GM12891 (cell line): ENCODE measurements around the gene SP8. TPM values are rescaled to one million over a fixed set of nuclear protein-coding genes. Genes with fewer than 3 reads are reported as not detected.
A peak's percentile ranks its signal among the peaks of the same experiment; 100 is the strongest.
"Not testable (repeated sequence)": the region's sequence is repeated elsewhere in the genome, so short reads cannot be mapped to it uniquely, and the experiment has no call there.

Source experiments
- DNase-seq: peaks from one replicate; pipeline ENCODE4 v3.0.0; 2011; ENCODE audit warnings: low spot score; ENCODE audit not compliant: insufficient read length
- FAIRE-seq: peaks from 2 replicates; lab custom pipeline; 2011; peaks lifted over from hg19 to GRCh38; lab: Jason Lieb, UNC
- PAX5 ChIP-seq: IDR thresholded peaks from 2 replicates; pipeline ENCODE4 v1.6.1; 2011; ENCODE audit warnings: low read length, moderate library complexity, mild to moderate bottlenecking; ENCODE audit not compliant: insufficient read depth, severe bottlenecking
- POLR2A ChIP-seq: IDR thresholded peaks from 2 replicates; pipeline ENCODE4 v1.6.1; 2011; ENCODE audit warnings: low read depth, low read length, control low read depth
- POLR2AphosphoS5 ChIP-seq: IDR thresholded peaks from 2 replicates; pipeline ENCODE4 v1.6.1; 2011; ENCODE audit warnings: low read depth, low read length, control low read depth
- POU2F2 ChIP-seq: IDR thresholded peaks from 2 replicates; pipeline ENCODE4 v1.6.1; 2011; ENCODE audit warnings: low read depth, mild to moderate bottlenecking, control low read depth, low read length, moderate library complexity
- SPI1 ChIP-seq: IDR thresholded peaks from 2 replicates; pipeline ENCODE4 v1.6.1; 2011; ENCODE audit warnings: low read depth, low read length, control low read depth
- TAF1 ChIP-seq: IDR thresholded peaks from 2 replicates; pipeline ENCODE4 v1.6.1; 2011; ENCODE audit warnings: low read depth, low read length, control low read depth
- polyA plus RNA-seq: library from polyadenylated mRNA; unstranded; fragments of >200 nt; gene quantifications from one replicate; pipeline ENCODE4 v1.2.1, GENCODE V29; 2012; ENCODE audit warnings: low read depth, missing spikeins, inconsistent platforms; ENCODE audit not compliant: missing spikeins

Gene SP8
- polyA plus RNA-seq = not detected

- FAIRE-seq = peak; percentile 38
Measured at GRCh38 chr7:20786779-20787659, at the start of gene SP8. SP8 (minus strand) TSS chr7:20786886; CDS start chr7:20786798, 88 bp downstream.

GRCh38 chr7:20836424-20836823, 49.7 kb upstream of the SP8 start:
- DNase-seq, FAIRE-seq: not testable (repeated sequence)

More at GRCh38 chr7:20786779-20787659, at the start of gene SP8:
- TF ChIP-seq TAF1 (no peak), POU2F2 (no peak)
- DNase-seq = no peak

- TF ChIP-seq TAF1 (no peak), POU2F2 (no peak), POLR2AphosphoS5 (no peak)
- FAIRE-seq (no peak), DNase-seq (no peak)
Measured at GRCh38 chr7:20835111-20835750, 48.5 kb upstream of the SP8 start.

- FAIRE-seq = no peak
- no peak for DNase-seq
- TF ChIP-seq POLR2A = no peak
- TF ChIP-seq TAF1 = no peak
- TF ChIP-seq POU2F2 = no peak
- TF ChIP-seq SPI1 = no peak
- no peak for TF ChIP-seq POLR2AphosphoS5
- no peak for TF ChIP-seq PAX5
Measured at GRCh38 chr7:20834656-20835055, 48.0 kb upstream of the SP8 start.

- TF ChIP-seq PAX5 (no peak), POLR2AphosphoS5 (no peak), POU2F2 (no peak), SPI1 (no peak), POLR2A (no peak), TAF1 (no peak)
- FAIRE-seq = no peak
- DNase-seq = no peak
Measured at GRCh38 chr7:20831956-20832355, 45.3 kb upstream of the SP8 start.

- TF ChIP-seq POU2F2 = no peak
- TF ChIP-seq SPI1 = no peak
- no peak for TF ChIP-seq POLR2A
- no peak for TF ChIP-seq POLR2AphosphoS5
- TF ChIP-seq TAF1 = no peak
- no peak for TF ChIP-seq PAX5
- FAIRE-seq (no peak), DNase-seq (no peak)
Measured at GRCh38 chr7:20831451-20831850, 44.8 kb upstream of the SP8 start.

- no peak for TF ChIP-seq POLR2A
- no peak for TF ChIP-seq TAF1
- TF ChIP-seq PAX5 = no peak
- no peak for TF ChIP-seq POU2F2
- TF ChIP-seq POLR2AphosphoS5 = no peak
- TF ChIP-seq SPI1 = no peak
- FAIRE-seq = no peak
- no peak for DNase-seq
Measured at GRCh38 chr7:20828947-20829346, 42.3 kb upstream of the SP8 start.

GRCh38 chr7:20827172-20827571, 40.5 kb upstream of the SP8 start:
- TF ChIP-seq POLR2A (no peak), POLR2AphosphoS5 (no peak), SPI1 (no peak), PAX5 (no peak), TAF1 (no peak), POU2F2 (no peak)
- FAIRE-seq = no peak
- no peak for DNase-seq

GRCh38 chr7:20826243-20826642, 39.6 kb upstream of the SP8 start:
- no peak for TF ChIP-seq POLR2A
- TF ChIP-seq POLR2AphosphoS5 = no peak
- no peak for TF ChIP-seq TAF1
- TF ChIP-seq PAX5 = no peak
- TF ChIP-seq POU2F2 = no peak
- no peak for TF ChIP-seq SPI1
- DNase-seq (no peak), FAIRE-seq (no peak)

GRCh38 chr7:20825555-20825954, 38.9 kb upstream of the SP8 start:
- no peak for FAIRE-seq

GRCh38 chr7:20821390-20821789, 34.7 kb upstream of the SP8 start:
- FAIRE-seq, DNase-seq: not testable (repeated sequence)

More at GRCh38 chr7:20825555-20825954, 38.9 kb upstream of the SP8 start:
- TF ChIP-seq POLR2AphosphoS5 = no peak
- TF ChIP-seq TAF1 = no peak
- no peak for TF ChIP-seq SPI1
- TF ChIP-seq POU2F2 = no peak
- TF ChIP-seq POLR2A = no peak
- no peak for TF ChIP-seq PAX5
- DNase-seq = no peak
